Loucy (cell line): ENCODE data around the gene ABCC3.

ENCODE experiments used
- CTCF ChIP-seq: fragments of 200-600 bp; sonication (generic); conservative IDR thresholded peaks from 2 replicates; pipeline ENCODE4 v1.5.1; 2014; ENCODE audit warnings: mild to moderate bottlenecking, antibody characterized with exemption, low read length
- EZH2phosphoT487 ChIP-seq: fragments of 200-600 bp; IDR thresholded peaks from 2 replicates; pipeline ENCODE4 v1.6.1; 2018; ENCODE audit warnings: antibody characterized with exemption, mild to moderate bottlenecking, moderate library complexity, borderline replicate concordance

DNA sequence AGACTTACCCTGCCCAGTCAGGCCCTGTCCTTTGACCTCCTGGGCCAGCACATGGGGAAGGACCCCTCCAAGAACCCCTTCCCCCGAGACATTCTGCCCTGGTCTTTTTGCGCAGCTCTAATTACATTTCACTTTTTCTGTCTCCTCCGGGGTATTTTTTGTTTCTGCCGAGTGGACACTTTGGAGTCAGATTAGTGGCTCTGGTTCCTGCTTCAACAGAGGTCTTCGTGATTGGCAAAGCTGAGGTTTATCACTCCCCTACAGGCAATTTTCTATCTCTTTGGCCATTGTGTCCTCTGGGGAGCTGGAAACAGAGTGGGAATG is 49.6 kb downstream of the ABCC3 start:
- TF ChIP-seq CTCF (no peak), EZH2phosphoT487 (no peak)
